Ishikawa (cell line): ENCODE measurements around the gene IL13RA2.

ENCODE experiments used
- CEBPB ChIP-seq: IDR thresholded peaks from 2 replicates; pipeline ENCODE4 v1.6.1; 2012
- CREB1 ChIP-seq: IDR thresholded peaks from 2 replicates; pipeline ENCODE4 v1.6.1; 2012; ENCODE audit warnings: low read depth
- EGR1 ChIP-seq: IDR thresholded peaks from 2 replicates; pipeline ENCODE4 v1.6.1; 2012
- EP300 ChIP-seq: IDR thresholded peaks from 2 replicates; pipeline ENCODE4 v1.6.1; 2012; ENCODE audit warnings: borderline replicate concordance
- FOXM1 ChIP-seq: IDR thresholded peaks from 2 replicates; pipeline ENCODE4 v1.6.1; 2012; ENCODE audit warnings: low read depth, borderline replicate concordance
- MAX ChIP-seq: IDR thresholded peaks from 2 replicates; pipeline ENCODE4 v1.6.1; 2012
- NFIC ChIP-seq: IDR thresholded peaks from 2 replicates; pipeline ENCODE4 v1.6.1; 2012
- RAD21 ChIP-seq: IDR thresholded peaks from 2 replicates; pipeline ENCODE4 v1.6.1; 2012; ENCODE audit warnings: low read depth
- TAF1 ChIP-seq: IDR thresholded peaks from 2 replicates; pipeline ENCODE4 v1.6.1; 2012; ENCODE audit warnings: low read depth, mild to moderate bottlenecking
- TCF12 ChIP-seq: IDR thresholded peaks from 2 replicates; pipeline ENCODE4 v1.6.1; 2012; ENCODE audit warnings: low read depth
- TEAD4 ChIP-seq: IDR thresholded peaks from 2 replicates; pipeline ENCODE4 v1.6.1; 2012
- YY1 ChIP-seq: IDR thresholded peaks from 2 replicates; pipeline ENCODE4 v1.6.1; 2012; ENCODE audit warnings: low read depth
- ZBTB7A ChIP-seq: IDR thresholded peaks from 2 replicates; pipeline ENCODE4 v1.6.1; 2012; ENCODE audit warnings: low read depth
- TF ChIP-seq, protein P1 (sequence below): IDR thresholded peaks from 2 replicates; pipeline ENCODE4 v1.6.1; 2012
- TF ChIP-seq, protein P2 (sequence below): IDR thresholded peaks from 2 replicates; pipeline ENCODE4 v1.6.1; 2012; ENCODE audit warnings: low read depth, mild to moderate bottlenecking

The IL13RA2 gene

GRCh38 chrX:114964374-114964773, 53.0 kb downstream of the IL13RA2 start:
- TF ChIP-seq, protein P1, sequence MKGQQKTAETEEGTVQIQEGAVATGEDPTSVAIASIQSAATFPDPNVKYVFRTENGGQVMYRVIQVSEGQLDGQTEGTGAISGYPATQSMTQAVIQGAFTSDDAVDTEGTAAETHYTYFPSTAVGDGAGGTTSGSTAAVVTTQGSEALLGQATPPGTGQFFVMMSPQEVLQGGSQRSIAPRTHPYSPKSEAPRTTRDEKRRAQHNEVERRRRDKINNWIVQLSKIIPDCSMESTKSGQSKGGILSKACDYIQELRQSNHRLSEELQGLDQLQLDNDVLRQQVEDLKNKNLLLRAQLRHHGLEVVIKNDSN = no peak
- TF ChIP-seq TAF1 (no peak), CEBPB (no peak), ZBTB7A (no peak), YY1 (no peak), TEAD4 (no peak), RAD21 (no peak), CREB1 (no peak), MAX (no peak), EP300 (no peak), FOXM1 (no peak), NFIC (no peak), TCF12 (no peak), EGR1 (no peak)
- TF ChIP-seq, protein P2, sequence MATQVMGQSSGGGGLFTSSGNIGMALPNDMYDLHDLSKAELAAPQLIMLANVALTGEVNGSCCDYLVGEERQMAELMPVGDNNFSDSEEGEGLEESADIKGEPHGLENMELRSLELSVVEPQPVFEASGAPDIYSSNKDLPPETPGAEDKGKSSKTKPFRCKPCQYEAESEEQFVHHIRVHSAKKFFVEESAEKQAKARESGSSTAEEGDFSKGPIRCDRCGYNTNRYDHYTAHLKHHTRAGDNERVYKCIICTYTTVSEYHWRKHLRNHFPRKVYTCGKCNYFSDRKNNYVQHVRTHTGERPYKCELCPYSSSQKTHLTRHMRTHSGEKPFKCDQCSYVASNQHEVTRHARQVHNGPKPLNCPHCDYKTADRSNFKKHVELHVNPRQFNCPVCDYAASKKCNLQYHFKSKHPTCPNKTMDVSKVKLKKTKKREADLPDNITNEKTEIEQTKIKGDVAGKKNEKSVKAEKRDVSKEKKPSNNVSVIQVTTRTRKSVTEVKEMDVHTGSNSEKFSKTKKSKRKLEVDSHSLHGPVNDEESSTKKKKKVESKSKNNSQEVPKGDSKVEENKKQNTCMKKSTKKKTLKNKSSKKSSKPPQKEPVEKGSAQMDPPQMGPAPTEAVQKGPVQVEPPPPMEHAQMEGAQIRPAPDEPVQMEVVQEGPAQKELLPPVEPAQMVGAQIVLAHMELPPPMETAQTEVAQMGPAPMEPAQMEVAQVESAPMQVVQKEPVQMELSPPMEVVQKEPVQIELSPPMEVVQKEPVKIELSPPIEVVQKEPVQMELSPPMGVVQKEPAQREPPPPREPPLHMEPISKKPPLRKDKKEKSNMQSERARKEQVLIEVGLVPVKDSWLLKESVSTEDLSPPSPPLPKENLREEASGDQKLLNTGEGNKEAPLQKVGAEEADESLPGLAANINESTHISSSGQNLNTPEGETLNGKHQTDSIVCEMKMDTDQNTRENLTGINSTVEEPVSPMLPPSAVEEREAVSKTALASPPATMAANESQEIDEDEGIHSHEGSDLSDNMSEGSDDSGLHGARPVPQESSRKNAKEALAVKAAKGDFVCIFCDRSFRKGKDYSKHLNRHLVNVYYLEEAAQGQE = no peak

DNA sequence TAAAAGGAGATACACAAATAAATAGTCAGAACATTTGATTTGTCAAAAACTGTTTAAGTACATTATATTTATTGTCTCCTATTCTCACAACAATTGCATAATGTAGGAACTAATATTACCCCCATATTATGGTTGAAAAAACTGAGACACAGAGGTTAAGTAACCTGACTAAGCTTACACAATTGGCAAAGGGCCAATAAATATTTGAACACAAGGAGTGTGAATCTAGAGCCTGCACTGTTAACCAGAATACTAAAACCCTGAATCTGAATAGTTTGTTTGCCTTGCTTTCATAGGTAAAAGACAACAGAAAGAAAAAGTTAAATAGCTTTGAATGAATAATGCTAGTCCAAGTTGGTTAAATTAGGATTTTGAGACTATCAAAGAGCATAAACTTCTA, 55.2 kb downstream of the IL13RA2 start:
- TF ChIP-seq NFIC = 0 out of 2 replicates have a peak, but pooled peaks have one; percentile 8
- TF ChIP-seq YY1 = no peak

GRCh38 chrX:114959729-114960128, 57.7 kb downstream of the IL13RA2 start:
- TF ChIP-seq CREB1 = no peak
- TF ChIP-seq ZBTB7A = no peak
- TF ChIP-seq YY1 = no peak
- TF ChIP-seq TCF12 = no peak
- TF ChIP-seq EGR1 = no peak
- TF ChIP-seq NFIC = no peak
- TF ChIP-seq EP300 = no peak
- no peak for TF ChIP-seq TAF1
- TF ChIP-seq RAD21 = peak; percentile 40; the same call in 1 of the 2 replicates
